Naive thymus-derived CD8-positive, alpha-beta T cell (primary cell): ENCODE measurements around the gene COL25A1. TPM values are rescaled to one million over a fixed set of nuclear protein-coding genes. Genes with fewer than 3 reads are reported as not detected.

Source experiments
- ATAC-seq, 2 donors: fragments of 150-1000 bp; cut with Tn5 transposase in 1 of 2; sonication (Bioruptor Pico), chemical (Tn5 transposase) in 1 of 2; 1 replicate in 1 of 2; 2 replicates in 1 of 2; pipeline ENCODE4 v1.10.0; 2021; ENCODE audit warnings: mild to moderate bottlenecking in 2 of 2, moderate library complexity in 2 of 2
- POLR2A ChIA-PET: fragments of 350-600 bp; sonication (Branson Sonifier 250); formaldehyde crosslinking; loops from one replicate; lab custom pipeline; 2021; ENCODE audit warnings: antibody characterized with exemption; lab: Charles Lee
- DNase-seq, 10 donors: peaks; one replicate each; pipeline versions ENCODE4 v3.0.0 to v3.0.0-alpha.2; 2020 to 2022
- H3K27ac Mint-ChIP-seq, 10 donors: one replicate each; pipeline ENCODE4 v1.8.0; 2020 to 2022; ENCODE audit warnings: mild to moderate bottlenecking in 10 of 10, mixed read lengths in 10 of 10, moderate library complexity in 4 of 10, inconsistent platforms in 1 of 10
- H3K27me3 Mint-ChIP-seq, 5 donors: one replicate each; pipeline ENCODE4 v1.8.0; 2021 to 2022; ENCODE audit warnings: mixed read lengths in 5 of 5
- H3K36me3 Mint-ChIP-seq, 3 donors: one replicate each; pipeline ENCODE4 v1.8.0; 2020 to 2022; ENCODE audit warnings: mixed read lengths in 3 of 3, mild to moderate bottlenecking in 2 of 3, inconsistent platforms in 1 of 3
- H3K4me1 Mint-ChIP-seq, 4 donors: one replicate each; pipeline ENCODE4 v1.8.0; 2021 to 2022; ENCODE audit warnings: mixed read lengths in 4 of 4
- H3K4me3 Mint-ChIP-seq, 10 donors: one replicate each; pipeline ENCODE4 v1.8.0; 2020 to 2022; ENCODE audit warnings: mild to moderate bottlenecking in 10 of 10, mixed read lengths in 10 of 10, moderate library complexity in 6 of 10, inconsistent platforms in 1 of 10
- H3K9me3 Mint-ChIP-seq, 9 donors: one replicate each; pipeline ENCODE4 v1.8.0; 2020 to 2022; ENCODE audit warnings: mixed read lengths in 9 of 9, mild to moderate bottlenecking in 3 of 9, inconsistent platforms in 1 of 9, moderate library complexity in 1 of 9
- polyA plus RNA-seq, 3 donors: library from polyadenylated mRNA; unstranded; fragments of 300-500 nt; fragmentation: Illumina TruSeq; gene quantifications; one replicate each; pipeline ENCODE4 v1.2.3, GENCODE V29; 2021
- total RNA-seq, 8 experiments: library from RNA in 2 of 8; stranded (reverse) in 2 of 8; gene quantifications; one replicate each; pipeline ENCODE4 v1.2.3 and lab custom pipeline; 2021 to 2026

Gene COL25A1
- total and polyA plus RNA-seq, 5 experiments from 2014 or later: 0.10 to 1.2 TPM; not detected in 3

DNA sequence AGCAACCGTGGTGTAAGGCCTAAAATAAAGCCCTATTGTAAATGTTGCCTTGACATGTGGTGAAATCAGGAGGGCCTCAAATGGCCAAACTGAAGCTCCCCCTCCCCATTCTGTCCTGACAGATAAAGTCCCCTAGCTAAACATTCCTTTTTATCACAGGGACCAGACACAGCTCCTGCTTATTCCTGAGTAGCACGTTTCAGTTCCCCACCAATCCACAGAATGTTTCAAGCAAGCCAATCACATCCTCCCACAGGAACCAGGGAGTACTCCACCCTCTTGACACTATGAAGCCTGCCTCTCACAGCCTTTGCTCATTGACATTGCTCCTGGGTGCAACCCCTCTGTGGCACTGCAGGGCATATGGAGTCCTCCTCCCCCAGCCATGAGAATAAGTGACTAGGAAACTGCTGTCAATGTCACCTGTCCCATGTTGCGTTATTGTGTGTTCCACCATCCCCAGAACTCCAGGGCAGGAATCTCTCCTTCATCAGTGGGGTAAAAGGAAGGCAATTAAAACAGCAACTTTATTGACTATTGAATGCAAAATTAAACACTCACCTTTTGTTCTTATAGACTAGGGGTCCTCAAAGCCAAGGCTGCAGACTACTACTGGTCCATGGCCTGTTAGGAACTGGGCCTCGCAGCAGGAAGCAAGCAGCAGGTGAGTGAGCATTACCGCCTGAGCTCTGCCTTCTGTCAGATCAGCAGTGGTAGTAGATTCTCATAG is 128.1 kb downstream of the COL25A1 start:
- POLR2A ChIA-PET: no interaction called here

GRCh38 chr4:109172301-109172700 is 130.2 kb downstream of the COL25A1 start:
- H3K36me3 Mint-ChIP-seq: no peaks in the 10 kb centered on the region
- H3K4me1 Mint-ChIP-seq: no peaks in the 10 kb centered on the region
- H3K27ac Mint-ChIP-seq: no peak overlapping the region
- no peak overlapping the region for H3K4me3 Mint-ChIP-seq
- DNase-seq (no peak), ATAC-seq (no peak)
- H3K9me3 Mint-ChIP-seq: no peaks in the 10 kb centered on the region
- POLR2A ChIA-PET: no interaction called here
- peaks cover 1 to 12% (median 6%) of the 10 kb centered on the region in 5 donors for H3K27me3 Mint-ChIP-seq

More for the DNA sequence above, 128.1 kb downstream of the COL25A1 start:
- no peak overlapping the region for H3K27ac Mint-ChIP-seq
- DNase-seq (no peak), ATAC-seq (no peak)
- no peak overlapping the region for H3K4me3 Mint-ChIP-seq
- no peaks in the 10 kb centered on the region for H3K4me1 Mint-ChIP-seq
- peaks cover 0 to 11% (median 5%) of the 10 kb centered on the region in 5 donors for H3K27me3 Mint-ChIP-seq
- H3K36me3 Mint-ChIP-seq: no peaks in the 10 kb centered on the region
- no peaks in the 10 kb centered on the region for H3K9me3 Mint-ChIP-seq

DNA sequence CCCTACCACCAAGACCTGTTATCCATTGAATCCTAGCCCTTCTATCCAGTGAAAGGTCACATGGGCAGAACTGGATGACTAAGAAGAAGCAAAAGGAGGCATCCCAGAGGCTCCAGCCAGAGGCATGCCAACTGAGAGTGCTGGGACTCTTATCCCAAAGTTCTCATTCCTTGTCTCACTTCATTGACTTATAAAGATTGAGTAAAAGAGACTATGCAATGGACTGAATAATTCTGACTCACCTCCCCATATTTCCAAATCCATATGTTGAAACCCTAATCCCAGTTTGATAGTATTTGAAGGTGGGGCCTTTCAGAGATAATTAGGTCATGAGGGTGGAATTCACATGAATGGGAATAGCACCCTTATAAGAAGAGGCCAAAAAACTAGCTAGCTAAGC is 131.4 kb downstream of the COL25A1 start:
- Mint-ChIP-seq H3K4me1 (no peaks in the 10 kb centered on the region), H3K27me3 (peaks cover 0 to 11% (median 5%) of the 10 kb centered on the region in 5 donors), H3K9me3 (no peaks in the 10 kb centered on the region), H3K36me3 (no peaks in the 10 kb centered on the region), H3K27ac (no peak overlapping the region), H3K4me3 (no peak overlapping the region)
- POLR2A ChIA-PET: no interaction called here
- ATAC-seq (no peak), DNase-seq (no peak)

- Mint-ChIP-seq H3K4me1 (no peaks in the 10 kb centered on the region), H3K36me3 (no peaks in the 10 kb centered on the region), H3K27ac (no peak overlapping the region), H3K9me3 (no peaks in the 10 kb centered on the region), H3K4me3 (no peak overlapping the region), H3K27me3 (peaks cover 0 to 12% (median 5%) of the 10 kb centered on the region in 5 donors)
- POLR2A ChIA-PET: no interaction called here
- ATAC-seq (no peak), DNase-seq (no peak)
Observed at GRCh38 chr4:109169170-109169569, 133.3 kb downstream of the COL25A1 start.

GRCh38 chr4:109166586-109166985 is 135.9 kb downstream of the COL25A1 start:
- Mint-ChIP-seq H3K9me3 (no peaks in the 10 kb centered on the region), H3K4me1 (no peaks in the 10 kb centered on the region), H3K27me3 (peaks cover 0 to 12% (median 5%) of the 10 kb centered on the region in 5 donors), H3K36me3 (no peaks in the 10 kb centered on the region), H3K27ac (no peak overlapping the region), H3K4me3 (no peak overlapping the region)
- POLR2A ChIA-PET: no interaction called here
- DNase-seq: no peak
- ATAC-seq: no peak

- Mint-ChIP-seq H3K4me1 (no peaks in the 10 kb centered on the region), H3K9me3 (no peaks in the 10 kb centered on the region), H3K36me3 (no peaks in the 10 kb centered on the region), H3K4me3 (no peak overlapping the region), H3K27ac (no peak overlapping the region), H3K27me3 (peaks cover 0 to 12% (median 5%) of the 10 kb centered on the region in 5 donors)
- DNase-seq (no peak), ATAC-seq (no peak)
- POLR2A ChIA-PET: no interaction called here
Observed at GRCh38 chr4:109166126-109166525, 136.3 kb downstream of the COL25A1 start.

- POLR2A ChIA-PET: no interaction called here
- H3K4me1 Mint-ChIP-seq: no peaks in the 10 kb centered on the region
- H3K4me3 Mint-ChIP-seq: no peak overlapping the region
- DNase-seq (no peak), ATAC-seq (no peak)
- H3K36me3 Mint-ChIP-seq: no peaks in the 10 kb centered on the region
- H3K9me3 Mint-ChIP-seq: no peaks in the 10 kb centered on the region
- peaks cover 0 to 9% (median 6%) of the 10 kb centered on the region in 5 donors for H3K27me3 Mint-ChIP-seq
- no peak overlapping the region for H3K27ac Mint-ChIP-seq
Observed at GRCh38 chr4:109164011-109164410, 138.4 kb downstream of the COL25A1 start.

DNA sequence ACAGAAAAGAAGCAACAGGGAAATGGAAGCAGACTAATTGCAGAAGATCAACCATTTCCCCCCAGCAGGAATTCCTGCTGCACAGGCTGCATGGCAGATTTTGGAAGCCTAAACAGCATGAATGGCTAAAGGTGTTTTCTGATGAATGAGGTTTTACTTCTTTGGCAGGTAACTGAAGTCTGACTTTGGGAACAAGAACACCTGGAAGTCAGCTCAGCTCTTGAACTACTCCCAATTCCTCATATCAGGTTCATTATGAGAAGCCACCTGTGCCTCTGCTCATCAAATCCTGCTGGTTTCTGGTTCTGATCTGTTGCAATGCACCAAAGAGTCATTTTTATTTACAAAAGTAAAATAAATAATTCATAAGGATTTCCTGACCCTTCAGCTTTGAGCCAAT is 139.0 kb downstream of the COL25A1 start:
- no peak for ATAC-seq
- H3K27ac Mint-ChIP-seq: no peak overlapping the region
- POLR2A ChIA-PET: no interaction called here
- H3K27me3 Mint-ChIP-seq: peaks cover 0 to 7% (median 5%) of the 10 kb centered on the region in 5 donors
- DNase-seq: no peak
- no peak overlapping the region for H3K4me3 Mint-ChIP-seq
- H3K9me3 Mint-ChIP-seq: no peaks in the 10 kb centered on the region
- H3K36me3 Mint-ChIP-seq: no peaks in the 10 kb centered on the region
- no peaks in the 10 kb centered on the region for H3K4me1 Mint-ChIP-seq

DNA sequence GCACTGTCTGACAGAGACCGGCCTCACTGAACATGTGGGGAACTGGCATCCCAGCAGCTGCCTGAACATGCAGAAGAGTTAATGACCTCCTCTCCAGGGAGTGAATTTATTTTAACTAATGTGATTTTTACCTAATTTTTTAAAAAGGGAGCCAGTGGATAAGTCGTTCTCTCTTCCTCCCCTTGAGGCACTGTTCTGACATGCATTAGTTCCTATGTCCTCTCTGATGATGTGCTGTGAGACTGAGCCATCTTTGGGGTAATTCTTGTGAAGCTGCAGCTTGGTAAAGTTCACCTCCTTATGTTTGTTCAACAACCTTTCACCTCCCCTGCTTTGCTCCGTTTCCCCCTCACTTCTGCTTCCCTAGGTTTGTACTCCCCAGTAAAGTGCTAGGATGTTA is 139.7 kb downstream of the COL25A1 start:
- Mint-ChIP-seq H3K36me3 (no peaks in the 10 kb centered on the region), H3K27ac (no peak overlapping the region), H3K4me1 (no peaks in the 10 kb centered on the region), H3K9me3 (no peaks in the 10 kb centered on the region), H3K4me3 (no peak overlapping the region), H3K27me3 (peaks cover 0 to 7% (median 4%) of the 10 kb centered on the region in 5 donors)
- ATAC-seq: no peak
- DNase-seq: no peak
- POLR2A ChIA-PET: no interaction called here

DNA sequence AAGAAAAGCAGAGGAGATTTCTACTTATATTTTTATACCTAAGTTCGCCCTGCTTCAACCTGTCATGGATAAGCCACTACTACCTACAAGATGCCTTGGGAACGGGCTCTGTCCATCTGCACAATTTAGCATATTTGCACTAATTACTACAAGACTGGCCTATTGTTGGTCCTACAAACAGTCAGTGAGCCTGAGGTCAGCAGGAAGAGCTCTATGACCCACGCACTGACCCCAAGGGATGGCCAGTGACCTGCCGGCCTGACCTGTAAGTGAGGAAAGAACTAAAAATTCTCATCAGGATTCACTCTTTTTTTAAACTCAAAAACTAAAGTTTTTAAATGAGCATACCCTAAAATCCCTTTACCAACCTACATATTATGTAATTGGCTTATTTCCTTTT is 142.0 kb downstream of the COL25A1 start:
- H3K27ac Mint-ChIP-seq: no peak overlapping the region
- DNase-seq (no peak), ATAC-seq (no peak)
- POLR2A ChIA-PET: no interaction called here
- no peak overlapping the region for H3K4me3 Mint-ChIP-seq
- H3K36me3 Mint-ChIP-seq: no peaks in the 10 kb centered on the region
- no peaks in the 10 kb centered on the region for H3K4me1 Mint-ChIP-seq
- no peaks in the 10 kb centered on the region for H3K9me3 Mint-ChIP-seq
- peaks cover 0 to 5% (median 0%) of the 10 kb centered on the region in 5 donors for H3K27me3 Mint-ChIP-seq

GRCh38 chr4:109157696-109158095 is 144.8 kb downstream of the COL25A1 start:
- POLR2A ChIA-PET: no interaction called here
- peaks cover under 1 to 6% (median 2%) of the 10 kb centered on the region in 5 donors for H3K27me3 Mint-ChIP-seq
- ATAC-seq (no peak), DNase-seq (no peak)
- no peaks in the 10 kb centered on the region for H3K9me3 Mint-ChIP-seq
- H3K36me3 Mint-ChIP-seq: no peaks in the 10 kb centered on the region
- no peak overlapping the region for H3K27ac Mint-ChIP-seq
- no peaks in the 10 kb centered on the region for H3K4me1 Mint-ChIP-seq
- no peak overlapping the region for H3K4me3 Mint-ChIP-seq

GRCh38 chr4:109157205-109157604 is 145.3 kb downstream of the COL25A1 start:
- no peaks in the 10 kb centered on the region for H3K9me3 Mint-ChIP-seq
- H3K27me3 Mint-ChIP-seq: peaks cover 2 to 9% (median 5%) of the 10 kb centered on the region in 5 donors
- H3K36me3 Mint-ChIP-seq: no peaks in the 10 kb centered on the region
- no peak overlapping the region for H3K27ac Mint-ChIP-seq
- POLR2A ChIA-PET: no interaction called here
- ATAC-seq: no peak
- no peak for DNase-seq
- H3K4me1 Mint-ChIP-seq: no peaks in the 10 kb centered on the region
- no peak overlapping the region for H3K4me3 Mint-ChIP-seq

DNA sequence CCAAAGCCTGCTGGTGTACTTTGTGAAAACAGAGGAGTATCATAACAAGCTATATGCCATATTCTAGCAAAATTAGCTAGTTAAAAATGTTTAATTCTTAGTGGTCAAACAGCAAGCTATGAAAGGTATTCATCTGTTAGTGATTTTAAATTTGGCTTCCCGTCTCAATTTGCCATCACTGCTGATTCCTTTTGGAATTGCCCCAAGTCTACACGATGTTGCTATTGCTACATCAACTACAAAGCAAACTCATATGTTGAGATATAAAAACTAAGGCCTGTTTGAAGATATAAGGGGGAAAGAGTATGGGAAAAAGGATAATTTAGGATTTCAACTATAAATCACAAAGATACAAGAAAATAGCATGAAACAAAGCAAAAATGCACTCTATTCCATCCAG is 146.1 kb downstream of the COL25A1 start:
- POLR2A ChIA-PET: no interaction called here
- no peaks in the 10 kb centered on the region for H3K9me3 Mint-ChIP-seq
- H3K36me3 Mint-ChIP-seq: no peaks in the 10 kb centered on the region
- no peaks in the 10 kb centered on the region for H3K4me1 Mint-ChIP-seq
- DNase-seq: no peak
- ATAC-seq: no peak
- peaks cover 2 to 9% (median 5%) of the 10 kb centered on the region in 5 donors for H3K27me3 Mint-ChIP-seq
- H3K27ac Mint-ChIP-seq: no peak overlapping the region
- H3K4me3 Mint-ChIP-seq: no peak overlapping the region
